Adrenal gland (tissue), 5 donors: Measurements from ENCODE around the gene MED20.
"Not testable (repeated sequence)": the region's sequence is repeated elsewhere in the genome, so short reads cannot be mapped to it uniquely, and the experiment has no call there.

Experiments used
- POLR2A ChIP-seq, 2 donors: fragments of 450-650 bp; IDR thresholded peaks; one replicate each; pipeline ENCODE4 v1.6.1; 2017; ENCODE audit warnings: antibody characterized with exemption in 2 of 2, mild to moderate bottlenecking in 2 of 2, moderate library complexity in 1 of 2
- TF ChIP-seq, protein P1 (sequence below), 6 experiments: fragments of 450-650 bp in 4 of 6; fragments of 200-600 bp in 2 of 6; sonication (generic) in 1 of 6; IDR thresholded peaks; 1 replicate in 5 of 6; 2 replicates in 1 of 6; pipeline versions ENCODE4 v1.5.1 to v1.8.0; 2016 to 2021; ENCODE audit warnings: antibody characterized with exemption in 6 of 6, mild to moderate bottlenecking in 2 of 6, moderate library complexity in 1 of 6
- donor health status: DM: no; HTN: no; CAD: no.

GRCh38 chr6:41942882-41943281, 21.9 kb upstream of the MED20 start:
- TF ChIP-seq, protein P1, sequence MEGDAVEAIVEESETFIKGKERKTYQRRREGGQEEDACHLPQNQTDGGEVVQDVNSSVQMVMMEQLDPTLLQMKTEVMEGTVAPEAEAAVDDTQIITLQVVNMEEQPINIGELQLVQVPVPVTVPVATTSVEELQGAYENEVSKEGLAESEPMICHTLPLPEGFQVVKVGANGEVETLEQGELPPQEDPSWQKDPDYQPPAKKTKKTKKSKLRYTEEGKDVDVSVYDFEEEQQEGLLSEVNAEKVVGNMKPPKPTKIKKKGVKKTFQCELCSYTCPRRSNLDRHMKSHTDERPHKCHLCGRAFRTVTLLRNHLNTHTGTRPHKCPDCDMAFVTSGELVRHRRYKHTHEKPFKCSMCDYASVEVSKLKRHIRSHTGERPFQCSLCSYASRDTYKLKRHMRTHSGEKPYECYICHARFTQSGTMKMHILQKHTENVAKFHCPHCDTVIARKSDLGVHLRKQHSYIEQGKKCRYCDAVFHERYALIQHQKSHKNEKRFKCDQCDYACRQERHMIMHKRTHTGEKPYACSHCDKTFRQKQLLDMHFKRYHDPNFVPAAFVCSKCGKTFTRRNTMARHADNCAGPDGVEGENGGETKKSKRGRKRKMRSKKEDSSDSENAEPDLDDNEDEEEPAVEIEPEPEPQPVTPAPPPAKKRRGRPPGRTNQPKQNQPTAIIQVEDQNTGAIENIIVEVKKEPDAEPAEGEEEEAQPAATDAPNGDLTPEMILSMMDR (IDR thresholded peaks at IDR 0.05), result not testable (repeated sequence)
- TF ChIP-seq POLR2A (IDR thresholded peaks at IDR 0.05), result not testable (repeated sequence)
